Fibroblast of gingiva (primary cell): ENCODE results near the gene TRPM1.
A peak's percentile ranks its signal among the peaks of the same experiment; 100 is the strongest.

Source experiments
- DNase-seq: peaks from one replicate; pipeline ENCODE4 v3.0.0-alpha.2; 2011; ENCODE audit warnings: low read depth

TRPM1 gene

GRCh38 chr15:31049111-31049510, 52.4 kb downstream of the TRPM1 start:
- no peak for DNase-seq

GRCh38 chr15:31047437-31047836, 54.1 kb downstream of the TRPM1 start:
- DNase-seq: no peak

GRCh38 chr15:31046759-31047359, 54.7 kb downstream of the TRPM1 start:
- no peak for DNase-seq

- no peak for DNase-seq
These were observed 55.9 kb downstream of the TRPM1 start for GRCh38 chr15:31045606-31046005.

- peak; percentile 40 for DNase-seq
These were observed 58.8 kb downstream of the TRPM1 start for GRCh38 chr15:31042751-31043150.

GRCh38 chr15:31041610-31042009, 59.9 kb downstream of the TRPM1 start:
- DNase-seq: no peak

GRCh38 chr15:31040611-31041010, 60.9 kb downstream of the TRPM1 start:
- DNase-seq: no peak

GRCh38 chr15:31039961-31040360, 61.6 kb downstream of the TRPM1 start:
- DNase-seq: no peak

GRCh38 chr15:31037731-31038477, 63.6 kb downstream of the TRPM1 start:
- DNase-seq: no peak

GRCh38 chr15:31036783-31037182, 64.7 kb downstream of the TRPM1 start:
- no peak for DNase-seq

- DNase-seq: no peak
These were observed 65.9 kb downstream of the TRPM1 start for GRCh38 chr15:31035610-31036009.

- peak; percentile 17 for DNase-seq
These were observed 67.4 kb downstream of the TRPM1 start for GRCh38 chr15:31034152-31034551.

GRCh38 chr15:31032961-31033371, 68.6 kb downstream of the TRPM1 start:
- peak; percentile 94 for DNase-seq

- DNase-seq: no peak
These were observed 70.0 kb downstream of the TRPM1 start for GRCh38 chr15:31031471-31032067.

- no peak for DNase-seq
These were observed 73.5 kb downstream of the TRPM1 start for GRCh38 chr15:31027910-31028578.

GRCh38 chr15:31025996-31026395, 75.5 kb downstream of the TRPM1 start:
- no peak for DNase-seq

GRCh38 chr15:31024979-31025378, 76.5 kb downstream of the TRPM1 start:
- DNase-seq: no peak

- DNase-seq: peak; percentile 85
These were observed 77.2 kb downstream of the TRPM1 start for GRCh38 chr15:31024330-31024729.

GRCh38 chr15:31023841-31024240, 77.7 kb downstream of the TRPM1 start:
- DNase-seq: no peak

- DNase-seq: no peak
These were observed 80.4 kb downstream of the TRPM1 start for GRCh38 chr15:31021067-31021665.

GRCh38 chr15:31020542-31020941, 81.0 kb downstream of the TRPM1 start:
- no peak for DNase-seq

- DNase-seq: no peak
These were observed 81.5 kb downstream of the TRPM1 start for GRCh38 chr15:31019986-31020385.
